HEK293T (cell line): ENCODE data around the gene COX6B1.

ENCODE experiments used
- CTCF ChIA-PET: fragments of 350-600 bp; formaldehyde crosslinking; extraction: SDS; loops from one replicate; lab custom pipeline; 2021; ENCODE audit warnings: antibody characterized with exemption, inconsistent platforms; lab: Yijun Ruan, JAX
- POLR2A ChIA-PET: fragments of 350-600 bp; formaldehyde crosslinking; extraction: SDS; loops from one replicate; lab custom pipeline; 2020; ENCODE audit warnings: antibody characterized with exemption, inconsistent platforms; lab: Yijun Ruan, JAX
- DNase-seq: peaks from one replicate; pipeline ENCODE4 v3.0.0; 2012; ENCODE audit warnings: mixed read lengths; ENCODE audit errors: extremely low spot score
- ARNT ChIP-seq: fragments of 450-650 bp; IDR thresholded peaks from 2 replicates; pipeline ENCODE4 v1.6.1; 2017; ENCODE audit warnings: mild to moderate bottlenecking
- BHLHE40 ChIP-seq: fragments of 450-650 bp; IDR thresholded peaks from 2 replicates; pipeline ENCODE4 v1.6.1; 2016; ENCODE audit warnings: mild to moderate bottlenecking, moderate library complexity, borderline replicate concordance
- ELF4 ChIP-seq: fragments of 450-650 bp; IDR thresholded peaks from 2 replicates; pipeline ENCODE4 v1.6.1; 2017; ENCODE audit warnings: antibody characterized with exemption
- FOXA1 ChIP-seq: fragments of 450-650 bp; IDR thresholded peaks from 2 replicates; pipeline ENCODE4 v1.6.1; 2016; ENCODE audit warnings: mild to moderate bottlenecking
- FOXK2 ChIP-seq: fragments of 450-650 bp; IDR thresholded peaks from 2 replicates; pipeline ENCODE4 v1.6.1; 2016; ENCODE audit warnings: mild to moderate bottlenecking
- FOXM1 ChIP-seq: fragments of 450-650 bp; IDR thresholded peaks from 2 replicates; pipeline ENCODE4 v1.6.1; 2017; ENCODE audit warnings: mild to moderate bottlenecking, borderline replicate concordance
- HDGF ChIP-seq: fragments of 450-650 bp; IDR thresholded peaks from 2 replicates; pipeline ENCODE4 v1.6.1; 2017; ENCODE audit warnings: antibody characterized with exemption, borderline replicate concordance
- L3MBTL2 ChIP-seq: fragments of 450-650 bp; conservative IDR thresholded peaks from 2 replicates; pipeline ENCODE4 v1.6.1; 2016; ENCODE audit warnings: mild to moderate bottlenecking
- LEF1 ChIP-seq: fragments of 450-650 bp; IDR thresholded peaks from 2 replicates; pipeline ENCODE4 v1.6.1; 2017; ENCODE audit warnings: mild to moderate bottlenecking, borderline replicate concordance
- SP1 ChIP-seq: fragments of 450-650 bp; IDR thresholded peaks from 2 replicates; pipeline ENCODE4 v1.6.1; 2017
- TARDBP ChIP-seq: fragments of 450-650 bp; IDR thresholded peaks from 2 replicates; pipeline ENCODE4 v1.6.1; 2016
- ZNF384 ChIP-seq: fragments of 450-650 bp; IDR thresholded peaks from 2 replicates; pipeline ENCODE4 v1.6.1; 2016
- TF ChIP-seq, protein P1 (sequence below): fragments of 450-650 bp; IDR thresholded peaks from 2 replicates; pipeline ENCODE4 v1.6.1; 2016

Gene COX6B1

GRCh38 chr19:35704218-35704617 lies 56.1 kb downstream of the COX6B1 start, which contains the start of gene ZBTB32:
Gene ZBTB32 (plus strand): TSS chr19:35704558. CDS start chr19:35714627, 10,069 bp downstream.
- DNase-seq: no peak
- ChIA-PET CTCF (no interaction called here), POLR2A (interaction anchor here (2.4 kb wide), 1 partner anchor 44 kb away, joined by 15 read pairs; the partner anchor contains the start of gene LIN37)
- no peak for TF ChIP-seq ZNF384
- TF ChIP-seq ELF4: no peak
- TF ChIP-seq TARDBP: no peak
- no peak for TF ChIP-seq L3MBTL2
- TF ChIP-seq ARNT: no peak
- TF ChIP-seq SP1: no peak
- no peak for TF ChIP-seq LEF1
- no peak for TF ChIP-seq FOXA1
- TF ChIP-seq BHLHE40: no peak
- TF ChIP-seq, protein P1, sequence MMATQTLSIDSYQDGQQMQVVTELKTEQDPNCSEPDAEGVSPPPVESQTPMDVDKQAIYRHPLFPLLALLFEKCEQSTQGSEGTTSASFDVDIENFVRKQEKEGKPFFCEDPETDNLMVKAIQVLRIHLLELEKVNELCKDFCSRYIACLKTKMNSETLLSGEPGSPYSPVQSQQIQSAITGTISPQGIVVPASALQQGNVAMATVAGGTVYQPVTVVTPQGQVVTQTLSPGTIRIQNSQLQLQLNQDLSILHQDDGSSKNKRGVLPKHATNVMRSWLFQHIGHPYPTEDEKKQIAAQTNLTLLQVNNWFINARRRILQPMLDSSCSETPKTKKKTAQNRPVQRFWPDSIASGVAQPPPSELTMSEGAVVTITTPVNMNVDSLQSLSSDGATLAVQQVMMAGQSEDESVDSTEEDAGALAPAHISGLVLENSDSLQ: no peak
- no peak for TF ChIP-seq FOXM1
- TF ChIP-seq FOXK2: no peak
- no peak for TF ChIP-seq HDGF
